Fibroblast of villous mesenchyme (primary cell): Measurements from ENCODE around the gene NGDN. TPM values are rescaled to one million over a fixed set of nuclear protein-coding genes. Genes with fewer than 3 reads are reported as not detected.

Source experiments
- DNase-seq: peaks from one replicate; pipeline ENCODE4 v3.0.0-alpha.2; 2010; ENCODE audit warnings: low read depth
- H3K4me3 ChIP-seq: 2 replicates; pipeline ENCODE4 v1.5.1; 2011; ENCODE audit warnings: low read depth, mild to moderate bottlenecking, low read length
- CTCF ChIP-seq: IDR thresholded peaks from 2 replicates; pipeline ENCODE4 v1.5.1; 2012; ENCODE audit warnings: low read depth, mild to moderate bottlenecking, low read length; ENCODE audit not compliant: insufficient read depth
- total RNA-seq: library from RNA; depleted of rRNA; stranded (reverse); fragments of >200 nt; gene quantifications from 2 replicates; pipeline ENCODE4 v1.2.3, GENCODE V29; 2012

Gene NGDN
- total RNA-seq, 1 donor, result 41.9 TPM

DNA sequence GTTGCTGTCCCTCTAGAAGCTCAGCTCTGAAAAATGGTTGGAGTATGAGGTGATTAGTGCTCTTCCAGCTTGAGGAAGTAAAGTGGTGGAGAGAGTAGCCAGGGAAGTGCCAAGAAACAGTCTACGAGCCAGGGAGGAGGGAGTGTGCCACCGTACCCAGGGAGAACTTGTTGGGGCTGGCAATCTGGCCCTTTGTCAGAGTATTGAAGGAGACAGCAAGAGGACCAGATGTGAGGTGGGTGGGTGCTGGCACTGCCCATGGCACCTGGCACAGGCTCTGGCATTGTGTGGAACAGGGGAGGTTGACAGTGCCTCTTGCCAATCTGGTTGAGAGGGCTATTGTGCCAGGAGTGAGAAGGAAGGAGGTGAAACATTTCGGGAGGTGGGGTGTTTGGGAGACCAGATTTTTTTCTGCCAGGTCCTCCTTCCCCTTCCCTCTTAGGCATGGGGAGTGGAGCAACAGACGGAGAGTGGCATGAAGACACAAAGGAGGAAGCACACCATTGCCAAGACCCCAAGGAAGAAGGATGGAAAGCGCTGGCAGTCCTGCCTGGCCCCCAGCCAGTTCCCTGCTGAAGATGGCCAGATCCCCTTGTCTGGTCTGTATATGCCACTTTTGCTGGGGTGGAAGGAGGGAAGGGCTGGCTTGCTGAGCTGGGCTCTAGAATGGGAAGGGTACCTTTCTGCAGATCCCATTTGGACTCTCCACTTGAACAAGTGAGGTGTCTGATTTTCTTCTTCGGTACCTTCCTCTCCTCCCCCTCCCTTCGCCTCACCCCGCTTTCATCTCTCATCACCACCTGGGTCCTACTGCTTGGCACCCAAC, 44.5 kb downstream of the NGDN start:
- TF ChIP-seq CTCF, result no peak
- DNase-seq, result no peak
- no peak overlapping the region for H3K4me3 ChIP-seq

GRCh38 chr14:23514644-23514957, 45.1 kb downstream of the NGDN start:
- no peak overlapping the region for H3K4me3 ChIP-seq
- TF ChIP-seq CTCF, result no peak
- DNase-seq, result no peak

DNA sequence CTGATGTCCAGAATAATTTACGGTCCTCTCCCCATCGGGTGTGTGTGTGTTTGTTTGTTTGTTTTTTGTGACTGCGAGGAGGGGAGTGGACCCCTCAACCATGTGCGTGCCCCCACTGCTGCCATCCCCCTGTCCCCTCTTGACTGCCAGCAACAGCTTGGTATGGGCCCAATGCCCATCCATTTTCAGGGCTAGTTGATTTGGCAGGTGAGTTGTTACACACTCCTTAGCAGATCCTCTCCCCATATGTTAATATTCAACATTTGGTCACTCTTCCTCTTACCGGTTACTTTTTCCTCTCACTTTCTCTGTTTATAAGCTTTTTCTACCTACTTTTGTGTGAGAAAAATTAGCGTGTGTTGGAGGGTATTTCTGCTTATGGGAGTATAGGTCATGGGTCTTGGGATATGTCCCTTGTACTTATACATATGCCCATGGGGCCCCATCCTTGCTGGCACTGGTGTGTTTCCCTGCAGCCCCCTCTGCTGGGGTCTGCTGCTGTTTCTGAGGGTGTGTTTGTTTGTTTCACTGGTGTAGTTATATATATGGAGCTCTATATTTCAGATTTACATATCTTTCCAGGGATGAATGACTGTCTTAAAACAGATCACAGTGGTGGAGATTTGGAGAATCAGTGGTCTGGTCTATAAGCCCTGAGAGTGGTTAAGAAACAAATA, 48.3 kb downstream of the NGDN start:
- no peak for DNase-seq
- H3K4me3 ChIP-seq, result no peak overlapping the region
- no peak for TF ChIP-seq CTCF

GRCh38 chr14:23518709-23519108, 49.2 kb downstream of the NGDN start:
- H3K4me3 ChIP-seq, result no peak overlapping the region
- TF ChIP-seq CTCF, result no peak
- no peak for DNase-seq

DNA sequence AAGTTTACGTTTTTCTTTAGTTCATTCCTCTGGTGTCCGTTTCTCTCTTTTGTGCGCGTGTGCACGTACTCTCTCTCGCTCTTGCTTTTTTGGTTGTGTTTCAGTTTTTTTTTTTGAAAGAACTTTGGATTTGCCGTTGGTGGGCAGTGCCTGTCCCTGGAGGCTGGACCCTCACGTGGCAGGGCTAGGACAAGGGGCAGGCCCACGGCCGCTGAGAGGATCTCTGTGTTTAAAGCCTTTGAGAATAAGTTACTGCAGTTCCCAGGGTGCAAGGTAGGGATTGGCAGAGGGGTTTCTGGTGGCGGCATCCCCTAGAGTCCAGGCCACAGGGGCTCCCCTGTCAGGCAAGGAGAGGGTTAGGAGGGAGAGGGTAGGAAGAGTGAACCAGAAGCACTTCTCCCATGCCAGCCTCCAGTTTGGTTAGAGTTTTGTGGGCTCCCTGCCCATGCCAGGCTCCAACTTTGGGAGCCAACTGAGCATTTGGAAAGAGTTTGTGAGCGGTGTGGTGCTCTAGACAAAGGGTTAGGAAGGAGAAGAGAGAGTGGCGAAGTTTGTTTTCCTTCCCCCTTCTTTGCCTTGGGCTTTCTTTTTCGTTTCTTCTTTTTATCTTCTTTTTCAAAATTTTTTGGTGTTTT, 51.5 kb downstream of the NGDN start:
- H3K4me3 ChIP-seq, result no peak overlapping the region
- DNase-seq, result no peak
- TF ChIP-seq CTCF, result no peak

- TF ChIP-seq CTCF, result no peak
- DNase-seq, result no peak
Measured at GRCh38 chr14:23521785-23522640, 52.5 kb downstream of the NGDN start.

More at GRCh38 chr14:23521785-23522640, 52.5 kb downstream of the NGDN start:
- H3K4me3 ChIP-seq, result no peak overlapping the region
